UCSD-AML1 (cell line): ENCODE measurements around the gene SERPINB6.
"Not testable (repeated sequence)": the region's sequence is repeated elsewhere in the genome, so short reads cannot be mapped to it uniquely, and the experiment has no call there.

ENCODE experiments used
- DNase-seq: peaks from one replicate; lab custom pipeline; 2025; ENCODE audit not compliant: unreplicated experiment; lab: John Stamatoyannopoulos, UW

The SERPINB6 gene

DNA sequence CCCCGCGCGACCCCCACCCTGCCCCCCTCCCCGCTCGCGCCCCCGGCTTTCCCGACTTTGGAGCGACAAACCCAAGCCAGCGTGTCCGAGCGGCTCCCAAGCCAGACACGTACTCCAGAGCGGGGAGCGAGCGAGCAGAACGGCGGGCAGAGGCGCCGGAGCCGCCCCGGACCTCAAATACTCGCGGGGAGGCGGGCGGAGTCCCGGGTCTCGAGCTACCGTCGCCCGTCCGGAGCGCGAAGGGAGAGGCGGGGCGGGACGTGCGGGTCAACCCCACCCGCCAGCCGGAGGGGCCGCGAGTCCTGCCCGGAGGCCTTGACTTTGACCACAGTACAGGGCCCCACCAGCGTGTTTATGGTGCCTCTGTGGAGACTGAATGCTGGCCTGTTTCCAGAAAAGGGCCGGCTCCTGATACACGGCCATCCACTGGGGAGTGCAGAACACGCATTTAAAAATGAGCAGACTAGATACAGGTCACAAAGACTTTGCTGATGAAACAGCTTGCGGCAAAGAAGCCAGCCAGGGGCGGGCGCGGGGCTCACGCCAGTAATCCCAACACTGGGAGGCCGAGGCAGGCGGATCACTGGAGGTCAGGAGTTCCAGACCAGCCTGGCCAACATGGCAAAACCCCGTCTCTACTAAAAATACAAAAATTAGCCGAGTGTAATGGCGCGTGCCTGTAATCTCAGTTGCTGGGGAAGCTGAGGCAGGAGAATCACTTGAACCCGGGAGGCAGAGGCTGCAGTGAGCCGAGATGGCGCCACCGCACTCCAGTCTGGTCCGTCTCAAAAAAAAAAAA lies at the start of gene SERPINB6:
Gene SERPINB6 (minus strand): TSS at position 148 of the 799 bp plus-strand sequence. CDS start 12,235 bp downstream, outside the sequence.
- peak; percentile 80 for DNase-seq

DNA sequence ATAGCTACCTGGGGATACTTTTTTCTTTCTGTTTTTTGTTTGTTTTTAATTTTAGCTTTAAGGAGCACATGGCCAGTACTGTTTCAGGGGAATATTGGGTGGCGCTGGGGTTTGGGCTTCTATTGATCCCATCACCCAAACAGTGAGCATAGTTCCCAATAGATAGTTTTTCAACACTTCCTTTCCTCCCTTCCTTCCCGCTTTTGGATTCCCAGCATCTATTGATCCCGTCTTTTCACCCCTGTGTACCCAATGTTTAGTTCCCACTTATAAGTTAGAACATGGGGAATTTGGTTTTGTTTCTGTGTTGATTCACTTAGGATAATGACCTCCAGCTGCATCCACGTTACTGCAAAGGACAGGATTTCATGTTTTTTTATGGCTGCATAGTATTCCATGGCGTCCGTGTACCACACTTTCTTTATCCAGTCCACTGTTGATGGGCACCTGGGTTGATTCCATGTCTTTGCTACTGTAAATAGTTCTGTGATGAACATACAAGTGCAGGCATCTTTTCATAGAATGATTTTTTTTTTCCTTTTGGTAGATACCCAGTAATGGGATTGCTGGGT lies 48.5 kb upstream of the SERPINB6 start:
- no peak for DNase-seq

DNA sequence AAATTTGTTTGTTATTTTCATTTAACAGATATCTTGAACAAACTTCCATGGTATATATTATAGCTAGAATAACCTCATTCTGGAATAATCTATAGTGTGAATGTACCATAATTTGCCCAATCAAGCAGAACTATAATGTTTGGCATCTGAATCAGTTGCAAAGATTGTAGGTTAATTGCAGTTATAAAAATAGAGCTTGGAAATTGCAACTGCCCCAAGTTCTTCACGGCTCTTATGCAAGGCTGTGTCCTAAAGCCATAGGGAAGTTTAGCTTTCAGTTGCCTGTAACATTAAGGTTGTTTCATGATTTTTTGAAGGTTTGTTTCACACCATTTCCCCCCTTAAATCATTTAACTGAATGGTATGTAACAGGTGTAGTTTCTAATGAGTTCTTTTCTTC lies 47.7 kb upstream of the SERPINB6 start:
- no peak for DNase-seq

DNA sequence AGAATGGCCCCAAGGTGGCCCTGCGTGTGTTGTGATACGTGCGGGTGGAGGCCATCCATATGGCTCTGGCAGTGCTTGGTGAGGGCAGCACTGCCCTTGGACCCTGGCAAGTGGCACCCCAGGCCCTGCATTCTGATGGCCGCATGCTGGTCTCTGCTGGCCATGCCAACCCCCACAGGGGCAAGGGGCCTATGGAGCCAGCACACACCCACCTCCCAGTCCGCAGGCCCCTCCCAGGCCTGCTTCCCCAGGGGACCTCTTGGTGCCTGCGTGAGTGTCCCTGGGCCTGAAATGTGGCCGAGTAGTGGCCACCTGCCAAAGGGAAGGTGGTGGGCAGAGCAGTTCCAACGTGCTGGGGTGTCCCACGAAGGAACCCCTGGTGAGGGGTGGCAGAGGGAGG lies 45.9 kb upstream of the SERPINB6 start:
- no peak for DNase-seq

DNA sequence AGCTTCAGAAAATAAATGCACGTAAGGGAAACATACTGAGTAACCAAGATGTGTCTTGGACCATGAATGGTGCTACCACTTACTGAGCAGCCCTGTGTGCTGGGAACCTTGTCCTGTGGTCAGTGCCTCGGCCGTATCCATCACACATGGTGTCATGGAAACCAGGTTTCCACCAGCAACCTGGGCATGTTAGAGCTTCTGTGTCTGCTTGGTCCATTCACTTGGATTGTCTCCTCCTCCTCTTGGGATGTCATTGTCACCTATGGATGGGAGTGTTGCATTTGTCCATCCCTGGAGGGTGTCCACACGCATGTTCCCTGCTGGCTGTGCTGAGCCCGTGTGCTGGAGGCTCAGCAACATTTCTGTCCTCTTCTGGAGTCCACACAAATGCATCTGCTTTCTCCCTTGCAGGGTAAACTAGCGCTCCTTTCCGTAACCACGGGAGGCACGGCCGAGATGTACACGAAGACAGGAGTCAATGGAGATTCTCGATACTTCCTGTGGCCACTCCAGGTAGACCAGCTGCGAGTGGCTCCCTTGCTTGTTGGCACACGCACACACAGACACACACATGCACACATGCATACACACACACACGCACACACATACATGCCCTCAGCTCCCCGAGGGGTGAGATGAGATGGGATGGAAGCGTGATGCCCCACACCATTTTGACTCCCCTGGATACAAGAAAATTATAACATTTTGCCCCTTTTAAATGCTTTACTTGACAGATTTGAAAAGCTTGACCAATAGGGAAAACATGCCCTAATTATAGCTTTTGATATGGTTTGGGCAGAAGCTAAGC lies 45.3 kb upstream of the SERPINB6 start:
- DNase-seq: no peak

DNA sequence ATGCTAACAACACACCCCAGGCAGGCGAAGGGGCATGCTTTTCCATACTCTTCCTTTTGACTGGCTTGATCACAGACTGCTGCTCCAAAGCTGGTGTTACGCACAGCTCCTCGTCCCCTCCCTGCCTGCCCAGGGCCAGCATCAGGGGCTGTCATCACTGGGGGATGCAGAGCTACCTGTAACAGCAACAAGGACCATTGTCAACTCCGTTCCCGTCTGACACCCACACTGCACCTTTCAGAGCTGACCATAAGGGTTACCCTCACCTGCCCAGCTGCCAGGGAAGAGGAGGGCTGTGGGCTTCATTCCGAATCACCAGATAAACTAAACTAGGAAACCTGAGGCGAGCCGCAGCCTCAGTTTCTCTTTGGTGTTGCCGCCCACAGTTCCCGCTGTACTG lies 43.8 kb upstream of the SERPINB6 start:
- no peak for DNase-seq

DNA sequence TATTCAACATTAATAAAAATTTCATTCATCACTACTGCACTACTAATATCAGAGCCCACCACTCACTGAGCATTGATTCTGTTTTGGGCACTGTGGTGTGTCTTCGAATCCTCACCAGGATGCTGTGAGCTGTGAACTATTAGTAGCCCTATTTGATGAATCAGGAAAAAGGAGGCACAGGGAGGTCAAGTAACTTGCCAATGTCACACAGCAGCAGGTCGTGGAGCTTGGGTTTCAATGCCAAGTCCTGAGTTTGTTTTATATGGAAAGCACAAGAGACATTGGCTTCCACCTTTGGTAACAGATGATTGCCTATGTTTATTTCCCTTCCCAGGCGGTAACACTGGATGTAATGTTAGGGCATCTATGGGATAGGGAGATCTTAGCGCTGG lies 43.3 kb upstream of the SERPINB6 start:
- DNase-seq: no peak

DNA sequence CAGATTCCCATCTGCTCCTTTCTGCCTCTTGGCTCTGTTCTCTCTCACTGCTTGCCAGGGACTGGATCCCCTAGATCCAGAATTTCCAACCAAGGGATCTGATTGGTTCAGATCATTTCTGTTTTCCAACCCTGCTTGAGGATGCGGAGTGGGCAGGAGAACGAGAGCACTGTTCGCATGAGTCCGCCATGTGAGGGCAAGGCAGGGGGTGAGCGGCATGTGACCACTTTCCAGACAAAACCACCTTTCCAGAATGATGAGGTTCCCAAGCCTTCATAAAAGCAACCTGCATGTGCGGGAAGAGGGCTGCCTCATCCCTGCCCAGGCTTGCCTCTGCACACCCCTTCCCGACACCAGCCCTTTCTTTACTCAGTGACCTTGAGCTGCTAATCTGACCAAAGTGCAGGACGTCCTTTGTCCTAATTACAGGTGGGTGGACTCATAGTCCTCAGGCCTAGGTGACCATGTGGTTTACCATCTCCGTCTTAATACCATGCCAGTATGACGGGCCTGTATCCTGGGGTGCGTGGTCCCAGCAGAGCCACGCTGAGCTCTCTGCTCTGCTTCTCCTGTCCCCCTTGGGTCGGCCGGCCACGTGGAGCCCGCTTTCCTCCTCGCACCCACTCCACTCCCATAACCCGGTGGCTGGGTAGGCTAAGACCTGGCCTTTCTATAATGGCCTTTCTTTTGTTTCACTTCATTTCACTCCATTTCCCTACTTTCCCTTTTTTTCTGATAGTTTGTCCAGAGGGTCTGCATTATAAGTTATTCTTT lies 42.7 kb upstream of the SERPINB6 start:
- DNase-seq: no peak

DNA sequence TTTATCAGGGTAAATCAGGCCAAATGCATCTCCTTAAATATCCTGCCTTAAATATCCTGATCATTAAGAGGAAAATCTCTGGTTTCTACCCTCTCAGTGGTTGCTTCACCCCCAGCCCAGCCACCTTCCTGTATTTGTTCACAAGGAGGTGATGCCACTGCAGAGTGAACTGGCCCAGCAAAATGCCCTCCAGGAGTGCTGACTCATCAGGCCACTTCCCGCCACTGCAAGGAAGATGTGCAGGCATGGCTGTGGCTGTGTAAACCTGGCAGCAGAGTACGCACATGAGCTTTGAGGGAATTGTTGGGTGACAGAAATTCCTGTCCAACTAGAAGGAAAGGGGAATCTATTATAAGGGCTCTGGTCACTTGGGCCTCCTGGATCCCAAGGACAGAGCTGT lies 42.1 kb upstream of the SERPINB6 start:
- peak; percentile 54 for DNase-seq

DNA sequence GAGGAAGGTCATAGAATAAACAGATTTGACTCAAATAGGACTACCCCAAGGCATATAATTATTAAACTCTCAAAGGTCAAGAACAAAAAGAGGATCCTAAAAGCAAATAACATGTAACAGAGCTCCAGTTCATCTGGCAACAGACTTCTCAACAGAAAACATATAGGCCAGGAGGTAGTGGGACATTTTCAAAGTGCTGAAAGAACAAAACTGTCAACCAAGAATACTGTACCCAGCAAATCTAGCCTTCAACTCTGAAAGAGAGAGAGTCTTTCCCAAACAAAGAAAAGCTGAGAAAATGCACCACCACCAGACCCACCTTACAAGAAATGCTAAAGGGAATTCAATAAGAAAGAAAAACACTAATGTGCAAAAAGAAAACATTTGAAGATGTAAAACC lies 40.2 kb upstream of the SERPINB6 start:
- no peak for DNase-seq

DNA sequence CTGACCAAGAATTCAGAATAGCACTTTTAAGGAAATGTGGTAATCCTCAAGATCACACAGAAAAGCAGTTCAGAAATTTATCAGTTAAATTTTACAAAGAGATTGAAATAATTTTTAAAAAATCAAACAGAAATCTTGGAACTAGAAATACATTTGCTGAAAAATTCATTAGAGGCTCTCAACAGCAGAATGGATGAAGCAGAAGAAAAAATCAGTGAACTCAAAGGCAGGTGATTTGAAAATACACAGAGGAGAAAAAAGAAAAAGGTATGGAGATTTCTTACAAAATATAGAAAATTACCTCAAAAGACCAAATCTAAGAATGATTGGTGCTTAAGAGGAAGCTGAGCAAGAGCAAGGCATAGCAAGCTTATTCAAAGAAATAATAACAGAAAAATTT lies 39.8 kb upstream of the SERPINB6 start:
- DNase-seq: no peak

DNA sequence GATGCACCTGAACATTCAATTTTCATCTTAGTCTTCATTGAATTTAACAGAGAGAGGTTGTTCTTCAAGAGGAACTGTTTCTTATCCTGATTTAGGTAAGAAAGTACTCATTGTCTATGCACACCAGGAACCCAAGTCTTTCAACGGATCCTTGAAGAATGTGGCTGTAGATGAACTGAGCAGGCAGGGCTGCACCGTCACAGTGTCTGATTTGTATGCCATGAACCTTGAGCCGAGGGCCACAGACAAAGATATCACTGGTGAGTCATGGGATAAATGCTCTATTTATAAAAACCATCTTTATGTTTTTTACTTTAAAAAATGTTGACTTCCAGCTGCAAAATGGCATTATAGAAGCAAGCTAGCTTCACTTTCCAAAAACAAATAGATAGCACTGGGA lies 38.6 kb upstream of the SERPINB6 start:
- DNase-seq: no peak

DNA sequence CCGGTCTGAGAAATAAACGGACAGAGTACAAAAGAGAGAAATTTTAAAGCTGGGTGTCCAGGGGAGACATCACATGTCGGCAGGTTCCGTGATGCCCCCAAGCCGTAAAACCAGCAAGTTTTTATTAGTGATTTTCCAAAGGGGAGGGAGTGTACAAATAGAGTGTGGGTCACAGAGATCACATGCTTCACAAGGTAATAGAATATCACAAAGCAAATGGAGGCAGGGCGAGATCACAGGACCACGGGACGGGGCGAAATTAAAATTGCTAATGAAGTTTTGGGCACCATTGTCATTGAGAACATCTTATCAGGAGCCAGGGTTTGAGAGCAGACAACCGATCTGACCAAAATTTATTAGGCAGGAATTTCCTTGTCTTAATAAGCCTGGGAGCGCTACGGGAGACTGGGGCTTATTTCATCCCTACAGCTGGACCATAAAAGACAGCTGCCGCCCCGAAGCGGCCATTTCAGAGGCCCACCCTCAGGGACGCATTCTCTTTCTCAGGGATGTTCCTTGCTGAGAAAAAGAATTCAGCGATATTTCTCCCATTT lies 37.4 kb upstream of the SERPINB6 start:
- DNase-seq: not testable (repeated sequence)

DNA sequence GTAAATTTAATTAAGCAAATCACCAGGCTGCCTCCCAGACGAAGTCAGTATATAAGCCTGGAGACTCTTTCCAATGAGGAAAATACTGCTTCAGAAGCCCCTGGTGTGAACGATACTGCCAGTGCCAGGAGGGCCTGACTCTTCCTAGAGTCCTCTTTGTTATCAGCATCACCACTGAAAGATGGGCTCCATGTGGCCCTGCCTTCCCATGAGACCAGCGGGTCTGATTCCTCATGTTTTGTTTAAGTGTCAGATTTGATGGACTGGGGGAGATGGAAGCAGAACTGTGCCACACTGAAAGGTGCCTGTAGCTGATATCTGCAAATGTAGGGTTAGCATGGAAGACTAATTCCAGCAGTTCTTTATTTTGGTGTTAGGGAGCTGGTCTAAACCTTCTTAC lies 36.2 kb upstream of the SERPINB6 start:
- DNase-seq: no peak

DNA sequence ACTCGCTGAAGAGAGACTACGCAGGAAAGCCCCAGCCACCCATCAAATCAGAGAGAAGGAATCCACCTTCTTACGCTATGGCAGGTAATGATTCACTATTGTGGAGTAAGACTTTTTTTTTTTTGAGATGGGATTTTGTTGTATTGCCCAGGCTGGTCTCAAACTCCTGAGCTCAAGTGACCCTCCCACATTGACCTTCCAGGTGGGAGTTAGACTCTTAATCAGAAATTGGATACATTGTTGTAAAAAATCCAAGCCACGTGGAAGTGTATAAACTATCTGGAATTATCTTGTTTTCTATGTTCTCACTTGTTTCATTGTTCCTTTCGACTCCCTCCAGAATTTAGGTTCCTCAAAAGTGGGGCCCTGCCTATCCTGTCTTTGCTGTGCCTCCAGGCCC lies 35.1 kb upstream of the SERPINB6 start:
- DNase-seq: no peak

DNA sequence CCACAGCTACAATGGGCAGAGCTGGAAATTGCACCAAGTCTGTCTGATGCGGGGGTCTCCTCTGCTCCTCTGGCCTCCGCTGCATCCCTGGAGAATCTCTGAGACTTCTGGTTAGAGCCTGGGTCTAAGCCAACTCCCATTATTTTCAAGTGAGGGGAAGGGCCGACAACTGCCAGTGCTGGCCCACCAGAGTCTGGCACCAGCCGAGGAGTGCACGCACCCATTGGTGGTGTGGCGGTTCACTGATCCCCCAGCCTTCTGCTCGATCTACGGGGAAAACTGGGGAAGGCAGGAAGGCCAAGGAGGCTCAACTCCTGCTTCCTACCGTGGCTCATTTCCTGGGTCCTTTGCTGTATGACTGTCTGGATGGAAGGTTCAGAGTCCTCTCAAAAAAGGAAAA lies 34.5 kb upstream of the SERPINB6 start:
- DNase-seq: no peak

DNA sequence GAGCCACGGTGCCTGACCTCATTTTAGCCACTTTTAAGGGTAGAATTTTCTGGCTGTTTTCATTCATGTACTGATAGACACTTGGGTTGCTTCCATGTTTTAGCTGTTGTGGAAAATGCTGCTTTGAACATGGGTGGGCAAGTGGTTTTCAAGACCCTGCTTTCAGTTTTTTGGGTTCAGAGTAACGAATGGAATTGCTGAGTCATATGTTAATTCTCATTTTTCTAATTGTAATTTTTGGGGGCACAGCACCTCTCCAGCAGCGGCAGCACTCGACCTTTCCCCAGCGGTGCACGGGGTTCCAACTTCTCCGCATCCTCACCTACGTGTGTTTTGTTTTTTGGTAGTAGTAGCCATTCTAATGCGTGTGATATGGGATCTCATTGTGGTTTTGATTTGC lies 33.7 kb upstream of the SERPINB6 start:
- DNase-seq: no peak

DNA sequence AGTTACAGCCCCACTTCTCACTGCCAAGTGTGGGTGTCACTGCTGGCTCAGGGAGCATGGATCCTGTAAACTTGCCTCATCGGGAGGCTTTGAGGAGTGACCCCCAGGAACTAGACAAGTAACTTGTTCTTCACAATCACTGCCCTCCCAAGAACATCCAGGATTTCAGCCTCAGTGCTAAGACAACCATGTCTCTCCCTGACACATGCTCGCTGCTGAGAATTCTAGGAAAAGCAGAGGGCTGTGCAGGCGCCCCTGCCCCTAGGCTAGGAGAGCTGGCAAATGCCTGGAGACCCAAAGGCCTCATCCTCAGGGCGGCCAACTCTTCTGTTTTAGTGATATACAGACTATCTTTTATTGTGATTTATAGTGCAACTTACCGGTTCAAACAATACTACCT lies 31.9 kb upstream of the SERPINB6 start:
- DNase-seq: not testable (repeated sequence)

DNA sequence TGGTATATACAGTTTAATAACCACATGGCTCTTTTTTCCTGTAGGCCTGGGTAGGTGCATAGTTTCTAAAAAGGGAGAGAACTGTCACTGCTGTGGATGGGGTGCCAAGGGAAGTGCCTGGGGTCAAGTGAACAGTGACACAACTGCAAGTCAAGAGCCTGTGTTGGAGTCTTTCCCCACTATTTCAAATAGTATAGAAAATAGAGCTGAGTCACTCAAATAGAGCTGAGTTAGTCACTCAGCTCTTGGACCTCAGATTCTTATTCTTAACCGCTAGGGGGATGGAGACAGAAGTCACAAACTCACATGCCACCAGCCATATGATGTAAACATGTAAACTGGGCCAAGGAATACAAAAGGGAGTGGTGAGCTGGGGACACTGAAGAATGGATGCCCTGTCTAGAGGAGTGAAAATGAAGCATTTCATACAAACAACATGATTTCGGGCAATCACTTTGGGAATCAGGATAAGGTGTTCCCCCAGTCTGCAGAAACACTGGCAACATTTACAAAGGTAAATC lies 30.5 kb upstream of the SERPINB6 start:
- DNase-seq: peak; percentile 26

DNA sequence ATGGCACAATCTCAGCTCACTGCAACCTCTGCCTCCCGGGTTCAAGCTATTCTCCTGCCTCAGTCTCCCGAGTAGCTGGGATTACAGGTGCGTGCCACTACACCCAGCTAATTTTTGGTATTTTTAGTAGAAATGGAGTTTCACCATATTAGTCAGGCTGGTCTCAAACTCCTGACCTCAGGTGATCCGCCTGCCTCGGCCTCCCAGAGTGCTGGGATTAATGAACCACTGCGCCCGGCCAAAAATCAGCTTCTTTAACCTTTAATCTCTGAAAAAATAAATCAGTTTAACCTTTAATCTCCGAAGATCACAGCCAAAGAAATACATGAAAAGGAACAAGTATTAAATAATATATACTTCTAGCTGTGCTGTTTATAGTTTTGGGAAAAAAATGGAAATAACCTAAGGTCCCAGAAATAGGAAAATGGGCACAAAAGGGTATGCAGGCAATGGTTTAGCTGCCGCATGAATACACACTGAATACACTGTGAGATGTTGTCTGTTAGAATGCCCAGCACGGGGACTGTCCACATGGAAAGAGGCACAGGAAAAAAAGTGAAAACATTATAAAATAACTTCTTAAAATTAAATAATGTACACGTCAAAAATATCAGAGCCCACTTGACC lies 29.9 kb upstream of the SERPINB6 start:
- DNase-seq: no peak
